GM18526 (cell line): ENCODE data around the gene TRIM65.

ENCODE experiments used
- POLR2A ChIP-seq: IDR thresholded peaks from 3 replicates; pipeline ENCODE4 v1.6.1; 2011; ENCODE audit not compliant: insufficient read length; ENCODE audit errors: extremely low read depth

Gene TRIM65

GRCh38 chr17:75842411-75842810 is 54.3 kb downstream of the TRIM65 start:
- no peak for TF ChIP-seq POLR2A

- no peak for TF ChIP-seq POLR2A
Measured at GRCh38 chr17:75840799-75841164, 56.0 kb downstream of the TRIM65 start.

GRCh38 chr17:75839942-75840798 is 56.6 kb downstream of the TRIM65 start:
- TF ChIP-seq POLR2A: no peak
